ENCODE measurements around the gene WDR73.

The WDR73 gene

DNA sequence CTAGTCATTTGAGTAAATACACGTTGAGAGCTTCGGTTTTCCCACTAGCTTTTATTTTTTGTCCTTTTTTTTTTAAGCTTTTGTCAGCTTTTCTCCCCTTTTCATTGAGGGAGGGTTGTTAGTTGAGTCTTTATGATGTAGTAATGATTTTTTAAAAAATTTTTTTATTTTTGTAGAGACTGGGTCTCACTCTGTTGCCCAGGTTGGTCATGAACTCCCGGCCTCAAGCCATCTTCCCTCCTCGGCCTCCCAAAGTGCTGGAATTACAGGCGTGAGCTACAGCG, 52.6 kb downstream of the WDR73 start:
- TF ChIP-seq, protein P1, sequence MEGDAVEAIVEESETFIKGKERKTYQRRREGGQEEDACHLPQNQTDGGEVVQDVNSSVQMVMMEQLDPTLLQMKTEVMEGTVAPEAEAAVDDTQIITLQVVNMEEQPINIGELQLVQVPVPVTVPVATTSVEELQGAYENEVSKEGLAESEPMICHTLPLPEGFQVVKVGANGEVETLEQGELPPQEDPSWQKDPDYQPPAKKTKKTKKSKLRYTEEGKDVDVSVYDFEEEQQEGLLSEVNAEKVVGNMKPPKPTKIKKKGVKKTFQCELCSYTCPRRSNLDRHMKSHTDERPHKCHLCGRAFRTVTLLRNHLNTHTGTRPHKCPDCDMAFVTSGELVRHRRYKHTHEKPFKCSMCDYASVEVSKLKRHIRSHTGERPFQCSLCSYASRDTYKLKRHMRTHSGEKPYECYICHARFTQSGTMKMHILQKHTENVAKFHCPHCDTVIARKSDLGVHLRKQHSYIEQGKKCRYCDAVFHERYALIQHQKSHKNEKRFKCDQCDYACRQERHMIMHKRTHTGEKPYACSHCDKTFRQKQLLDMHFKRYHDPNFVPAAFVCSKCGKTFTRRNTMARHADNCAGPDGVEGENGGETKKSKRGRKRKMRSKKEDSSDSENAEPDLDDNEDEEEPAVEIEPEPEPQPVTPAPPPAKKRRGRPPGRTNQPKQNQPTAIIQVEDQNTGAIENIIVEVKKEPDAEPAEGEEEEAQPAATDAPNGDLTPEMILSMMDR (IDR thresholded peaks at IDR 0.05; ENCODE audit: low read depth, low read length, missing control alignments): no peak
- H3K27ac ChIP-seq: peak overlapping the region; percentile 78
- in situ Hi-C loops (cut with HindIII; ENCODE audit: low pct_ligation_motif_present, low sequenced_read_pairs): no loop called here
- H3K36me3 ChIP-seq (replicated peaks): peaks cover 16% of the 10 kb centered on the region
- peak overlapping the region; percentile 93 for H3K4me3 ChIP-seq (ENCODE audit: low read depth, low read length)
- DNase-seq: no peak
- no peaks in the 10 kb centered on the region for H3K27me3 ChIP-seq (replicated peaks)

DNA sequence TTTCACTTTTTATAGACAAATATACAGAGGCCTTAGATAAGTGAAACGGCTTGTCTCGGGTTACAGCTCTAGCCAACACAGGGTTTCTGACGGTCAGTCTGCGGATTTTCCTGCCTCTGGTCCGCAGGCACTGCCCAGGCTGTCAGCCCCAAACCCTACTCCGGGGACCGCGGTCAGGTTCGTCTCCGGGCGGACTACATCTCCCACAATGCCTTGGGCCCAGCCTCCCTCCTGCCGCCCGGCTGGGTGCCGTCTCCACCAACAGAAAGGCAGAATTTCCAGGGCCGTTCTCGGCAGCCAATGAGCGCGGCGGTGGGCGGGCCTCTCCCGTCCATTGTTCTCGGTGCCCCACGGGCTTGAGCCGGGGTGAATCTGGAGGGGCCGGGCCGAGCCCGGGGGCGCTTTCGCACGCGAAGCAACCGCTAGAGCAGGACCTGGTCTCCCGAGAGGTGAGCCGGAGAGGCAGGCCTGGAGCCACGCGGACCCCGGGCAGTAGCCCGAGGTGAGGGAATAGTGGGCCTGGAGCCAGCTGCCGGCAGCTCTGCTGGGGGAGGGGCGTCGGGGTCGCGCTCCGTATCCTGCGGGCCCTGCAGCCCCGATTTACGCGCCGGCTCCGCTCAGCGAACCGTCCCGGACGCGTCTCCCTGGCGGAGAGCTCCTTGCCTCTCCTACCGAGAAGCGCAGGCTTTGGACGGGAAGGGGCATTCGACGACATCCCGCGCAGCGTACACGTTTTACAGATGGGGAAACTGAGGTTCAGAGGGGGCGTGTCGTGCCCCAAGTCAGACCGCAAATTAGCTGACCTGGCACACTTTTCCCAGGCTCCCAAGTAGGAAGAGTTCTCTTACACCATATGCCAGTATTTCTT, 53.2 kb downstream of the WDR73 start, which contains the start of gene ZSCAN2:
Gene ZSCAN2, plus strand, starts transcription at position 323 of the 868 bp plus-strand sequence. CDS start 2,919 bp downstream, outside the sequence.
- peak within 1 kb of the TSS; percentile 93 for H3K4me3 ChIP-seq (ENCODE audit: low read depth, low read length)
- H3K36me3 ChIP-seq (replicated peaks): peaks cover 13% of the 10 kb centered on the region
- in situ Hi-C loops (cut with HindIII; ENCODE audit: low pct_ligation_motif_present, low sequenced_read_pairs): no loop called here
- TF ChIP-seq, protein P1 (IDR thresholded peaks at IDR 0.05; ENCODE audit: low read depth, low read length, missing control alignments): no peak
- H3K27me3 ChIP-seq (replicated peaks): no peaks in the 10 kb centered on the region
- H3K27ac ChIP-seq: peak within 1 kb of the TSS; percentile 78
- DNase-seq: peak; percentile 95

DNA sequence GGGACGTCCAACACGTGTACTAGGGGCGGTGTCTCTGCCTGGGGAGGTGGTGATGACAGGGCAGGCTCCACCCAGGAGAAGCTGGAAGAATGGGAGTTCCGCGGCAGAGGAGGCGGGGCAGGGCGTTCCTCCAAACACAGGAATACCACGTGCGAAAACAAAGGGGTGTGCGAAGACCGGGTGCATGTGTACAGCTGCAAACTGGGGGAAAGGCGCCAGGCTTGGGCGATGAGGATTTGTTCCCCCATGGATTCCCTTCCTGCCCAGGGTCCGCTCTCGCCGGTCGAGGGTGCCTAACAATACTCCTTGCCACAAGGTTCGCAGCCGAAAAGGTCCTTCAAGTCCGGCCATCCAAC, 53.8 kb downstream of the WDR73 start:
- peak; percentile 91 for DNase-seq
- no peaks in the 10 kb centered on the region for H3K27me3 ChIP-seq (replicated peaks)
- peaks cover 7% of the 10 kb centered on the region for H3K36me3 ChIP-seq (replicated peaks)
- H3K4me3 ChIP-seq (ENCODE audit: low read depth, low read length): peak overlapping the region; percentile 93
- TF ChIP-seq, protein P1 (IDR thresholded peaks at IDR 0.05; ENCODE audit: low read depth, low read length, missing control alignments): no peak
- peak overlapping the region; percentile 78 for H3K27ac ChIP-seq
- in situ Hi-C loops (cut with HindIII; ENCODE audit: low pct_ligation_motif_present, low sequenced_read_pairs): no loop called here

DNA sequence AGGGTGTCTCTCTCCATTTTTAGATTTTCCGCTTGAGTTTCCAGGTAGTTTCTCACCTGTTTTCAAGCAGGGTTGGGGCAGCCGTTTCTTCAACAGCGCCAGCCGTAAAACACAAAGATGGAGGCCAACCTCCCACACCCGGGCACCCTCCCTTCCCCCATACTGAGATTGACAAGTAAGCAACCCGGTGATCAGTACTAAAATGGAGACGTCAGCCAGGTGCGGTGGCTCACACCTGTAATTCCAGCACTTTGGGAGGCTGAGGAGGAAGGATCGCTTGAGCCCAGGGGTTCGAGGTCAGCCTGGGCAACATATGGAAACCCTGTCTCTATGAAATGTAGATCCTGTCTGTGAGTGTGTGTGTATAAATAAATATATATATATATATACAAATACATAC, 54.2 kb downstream of the WDR73 start:
- no peak for DNase-seq
- TF ChIP-seq, protein P1 (IDR thresholded peaks at IDR 0.05; ENCODE audit: low read depth, low read length, missing control alignments): no peak
- Histone ChIP-seq H3K36me3 (replicated peaks) (peaks cover 6% of the 10 kb centered on the region), H3K27me3 (replicated peaks) (no peaks in the 10 kb centered on the region), H3K4me3 (ENCODE audit: low read depth, low read length) (no peak overlapping the region), H3K27ac (no peak overlapping the region)
- in situ Hi-C loops (cut with HindIII; ENCODE audit: low pct_ligation_motif_present, low sequenced_read_pairs): no loop called here

DNA sequence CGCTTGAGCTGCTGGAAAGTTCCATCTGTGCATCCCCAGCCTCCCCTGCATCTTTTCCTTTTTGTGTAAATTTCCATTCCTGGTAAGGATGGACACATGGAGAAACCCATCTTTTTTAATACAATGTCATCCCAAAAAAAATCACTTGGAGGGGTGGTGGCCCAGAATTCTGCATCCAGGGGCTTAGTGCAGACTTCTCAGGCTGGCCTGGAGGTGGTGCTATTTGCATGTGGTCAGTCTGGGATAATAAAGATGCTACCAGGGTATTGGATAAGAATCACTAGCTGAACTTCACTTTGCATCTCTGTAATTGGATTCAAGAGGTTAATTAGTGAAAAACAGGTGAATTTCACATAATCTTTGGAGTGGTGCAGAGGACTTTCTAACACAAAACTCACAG, 55.1 kb downstream of the WDR73 start:
- DNase-seq: peak; percentile 58
- in situ Hi-C loops (cut with HindIII; ENCODE audit: low pct_ligation_motif_present, low sequenced_read_pairs): no loop called here
- H3K4me3 ChIP-seq (ENCODE audit: low read depth, low read length): no peak overlapping the region
- H3K27me3 ChIP-seq (replicated peaks): no peaks in the 10 kb centered on the region
- H3K36me3 ChIP-seq (replicated peaks): peaks cover 3% of the 10 kb centered on the region
- no peak overlapping the region for H3K27ac ChIP-seq
- TF ChIP-seq, protein P1 (IDR thresholded peaks at IDR 0.05; ENCODE audit: low read depth, low read length, missing control alignments): peak; percentile 86

DNA sequence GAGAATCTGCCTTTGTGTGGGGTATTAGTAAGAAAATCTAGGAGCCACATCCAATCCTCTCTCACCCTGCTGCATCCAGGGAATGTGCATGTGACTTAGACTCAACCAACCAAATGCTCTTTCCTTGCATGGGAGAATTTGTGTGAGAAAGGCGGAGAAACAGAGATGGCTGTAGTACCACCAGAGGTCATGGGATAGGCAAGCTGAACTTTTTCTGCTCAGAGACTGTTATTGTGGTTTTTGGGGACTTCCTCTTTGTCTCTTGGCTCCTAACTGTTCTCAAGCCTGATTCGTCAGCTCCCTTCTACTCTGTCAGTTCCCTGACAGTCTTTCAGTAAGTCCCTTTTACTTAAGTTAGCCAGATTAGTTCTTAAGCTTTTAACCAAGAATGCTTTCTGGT, 55.8 kb downstream of the WDR73 start:
- Histone ChIP-seq H3K27ac (no peak overlapping the region), H3K36me3 (replicated peaks) (no peaks in the 10 kb centered on the region), H3K4me3 (ENCODE audit: low read depth, low read length) (no peak overlapping the region), H3K27me3 (replicated peaks) (no peaks in the 10 kb centered on the region)
- DNase-seq: peak; percentile 16
- TF ChIP-seq, protein P1 (IDR thresholded peaks at IDR 0.05; ENCODE audit: low read depth, low read length, missing control alignments): no peak
- in situ Hi-C loops (cut with HindIII; ENCODE audit: low pct_ligation_motif_present, low sequenced_read_pairs): no loop called here
